Measurements from ENCODE around the gene SLC17A5.
"Not testable (repeated sequence)": the region's sequence is repeated elsewhere in the genome, so short reads cannot be mapped to it uniquely, and the experiment has no call there.

Gene SLC17A5

GRCh38 chr6:73613806-73614536, 39.8 kb downstream of the SLC17A5 start:
- DNase-seq, result no peak

GRCh38 chr6:73612611-73613010, 41.2 kb downstream of the SLC17A5 start:
- DNase-seq, result no peak

GRCh38 chr6:73610444-73611275, 43.1 kb downstream of the SLC17A5 start:
- DNase-seq, result no peak

GRCh38 chr6:73608761-73609160, 45.0 kb downstream of the SLC17A5 start:
- DNase-seq, result no peak

- no peak for DNase-seq
Observed at GRCh38 chr6:73606428-73606827, 47.4 kb downstream of the SLC17A5 start.

GRCh38 chr6:73604461-73604860, 49.3 kb downstream of the SLC17A5 start:
- no peak for DNase-seq

GRCh38 chr6:73604020-73604419, 49.8 kb downstream of the SLC17A5 start:
- no peak for DNase-seq

- no peak for DNase-seq
Observed at GRCh38 chr6:73586416-73586974, 67.3 kb downstream of the SLC17A5 start.

DNA sequence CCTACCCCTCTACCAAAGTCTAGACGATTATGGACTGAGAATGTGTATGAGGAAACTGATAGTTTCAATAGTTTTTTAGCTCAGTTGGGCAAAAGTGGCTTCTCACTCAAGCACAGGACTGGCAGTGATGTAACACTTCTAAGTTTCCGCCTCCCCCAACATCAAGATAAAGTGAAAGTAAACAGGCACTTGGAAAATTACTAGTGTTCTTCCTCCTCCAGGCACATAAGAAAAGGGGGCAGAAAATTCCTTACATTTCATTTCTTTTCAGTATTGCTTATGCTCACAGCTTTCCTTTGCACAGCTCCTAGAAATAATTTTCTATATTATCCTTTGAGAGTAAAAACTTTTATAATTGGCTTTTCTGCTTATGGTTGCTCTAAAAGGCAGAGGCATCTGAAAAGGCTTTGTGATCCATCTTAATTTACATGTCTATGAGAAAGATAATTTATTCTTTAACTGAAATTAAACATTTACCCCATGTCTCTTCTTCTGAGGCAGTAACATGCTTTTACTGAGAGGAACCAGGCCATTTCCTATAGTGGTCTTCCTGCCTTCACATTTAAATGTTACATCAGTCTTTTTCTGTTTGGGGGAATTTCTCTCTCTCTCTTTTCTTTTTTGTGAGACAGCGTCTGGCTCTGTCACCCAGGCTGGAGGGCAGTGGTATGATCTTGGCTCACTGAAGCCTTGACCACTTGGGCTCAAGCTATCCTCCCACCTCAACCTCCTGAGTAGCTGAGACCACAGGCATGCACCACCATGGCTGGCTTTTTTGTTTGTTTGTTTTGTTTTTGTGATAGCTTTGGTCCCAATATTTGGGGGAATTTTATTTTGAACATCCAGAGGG, 68.0 kb downstream of the SLC17A5 start:
- no peak for DNase-seq

DNA sequence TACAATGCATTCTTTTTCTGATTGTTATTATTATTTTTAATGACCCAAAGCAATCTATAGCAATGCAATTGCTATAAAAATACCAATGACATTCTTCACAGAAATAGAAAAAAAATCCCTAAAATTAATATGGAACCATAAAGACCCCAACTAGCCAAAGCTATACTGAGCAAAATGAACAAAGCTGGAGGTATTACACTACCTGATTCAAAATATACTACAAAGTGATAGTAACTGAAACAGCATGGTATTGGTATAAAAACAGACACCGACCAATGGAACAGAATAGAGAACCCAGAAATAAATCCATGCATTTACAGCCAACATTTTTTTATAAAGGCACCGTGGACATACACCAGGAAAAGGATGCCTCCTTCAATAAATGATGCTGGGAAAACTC, 72.5 kb downstream of the SLC17A5 start:
- DNase-seq, result no peak

DNA sequence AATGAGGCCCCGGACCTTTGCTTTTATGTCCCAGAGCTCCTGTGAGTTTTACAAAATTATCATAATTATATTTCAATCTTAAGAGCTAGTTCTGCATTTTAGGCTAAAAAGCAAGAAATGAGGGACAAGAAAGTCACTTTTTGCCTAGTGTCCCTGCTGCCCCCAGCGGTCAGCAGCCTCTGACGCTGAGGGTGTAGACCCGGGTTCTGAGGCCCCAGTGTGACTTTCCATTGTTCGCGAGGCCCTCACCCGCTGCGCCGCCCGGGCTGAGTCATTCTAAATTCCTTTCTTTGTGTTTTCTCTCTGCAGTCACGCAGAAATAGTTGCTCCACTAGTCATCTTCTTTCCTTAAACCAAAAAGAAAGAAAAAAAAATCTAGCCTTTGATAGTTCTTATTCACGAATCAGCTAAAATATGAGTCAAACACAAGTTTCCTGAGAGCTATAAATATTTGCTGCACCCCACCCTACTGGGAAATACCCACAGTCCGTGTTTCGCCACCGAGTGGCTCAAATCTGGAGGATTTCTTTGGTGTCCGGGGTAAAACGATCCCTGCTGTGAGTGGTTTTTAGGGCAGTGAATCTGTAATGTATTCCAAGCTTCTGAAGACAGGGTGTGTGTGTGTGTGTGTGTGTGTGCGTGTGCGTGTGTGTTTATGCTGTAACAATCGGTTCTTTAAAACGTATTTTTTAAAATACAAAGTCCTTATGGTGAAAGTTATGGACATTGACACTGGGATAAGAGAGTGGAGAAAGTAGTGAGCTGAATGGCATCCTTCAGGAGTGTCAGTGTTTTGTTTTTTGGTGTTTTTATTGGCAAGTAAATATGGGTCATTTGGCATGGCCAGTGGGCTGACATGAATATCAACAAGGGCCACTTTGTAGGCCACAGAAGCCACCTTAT, 73.3 kb downstream of the SLC17A5 start:
- no peak for DNase-seq

DNA sequence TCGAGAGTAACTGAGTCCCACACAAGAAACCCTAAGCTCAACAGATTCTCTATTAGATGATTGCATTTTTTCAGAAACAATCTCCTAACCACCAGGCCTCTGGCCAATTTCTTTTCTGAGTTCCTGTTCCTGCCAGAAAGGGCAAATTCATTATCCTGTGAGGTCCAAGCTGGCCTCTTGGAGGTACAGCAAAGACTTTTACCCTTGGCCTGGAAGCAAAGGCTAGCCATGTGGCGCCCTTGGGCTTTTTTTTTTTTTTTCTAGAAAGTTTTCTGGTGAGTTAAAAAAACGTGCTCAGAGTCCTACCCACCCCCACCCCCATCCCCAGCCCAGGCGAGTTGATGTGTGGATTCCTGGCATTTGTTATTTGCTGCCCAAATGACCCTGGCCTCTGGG, 73.9 kb downstream of the SLC17A5 start:
- DNase-seq, result no peak

DNA sequence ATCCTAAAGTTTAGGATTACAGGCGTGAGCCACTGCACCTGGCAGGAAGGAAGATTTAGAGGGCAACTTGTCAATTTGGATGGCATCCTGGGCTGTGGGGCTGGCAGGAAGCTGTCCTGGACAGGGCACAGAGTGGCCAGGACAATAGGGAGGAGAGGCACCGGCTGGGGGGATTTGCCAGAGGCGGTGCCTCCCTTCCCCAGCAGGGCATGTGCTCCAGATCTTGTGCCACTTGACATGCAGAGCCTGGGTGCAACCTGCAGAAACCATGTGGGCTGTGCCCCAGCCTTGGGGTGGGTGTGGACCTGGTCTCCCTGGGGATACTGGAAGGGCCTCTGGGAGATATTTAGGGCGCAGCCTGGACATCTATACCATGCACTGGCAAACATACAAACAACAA, 74.4 kb downstream of the SLC17A5 start:
- DNase-seq, result no peak

GRCh38 chr6:73577676-73578075, 76.1 kb downstream of the SLC17A5 start:
- no peak for DNase-seq

- DNase-seq, result not testable (repeated sequence)
Observed at GRCh38 chr6:73572531-73572930, 81.3 kb downstream of the SLC17A5 start.

- DNase-seq, result not testable (repeated sequence)
Observed at GRCh38 chr6:73571218-73572181, 82.3 kb downstream of the SLC17A5 start.

GRCh38 chr6:73569121-73569520, 84.7 kb downstream of the SLC17A5 start:
- DNase-seq, result no peak

- no peak for DNase-seq
Observed at GRCh38 chr6:73566954-73567591, 86.7 kb downstream of the SLC17A5 start.

DNA sequence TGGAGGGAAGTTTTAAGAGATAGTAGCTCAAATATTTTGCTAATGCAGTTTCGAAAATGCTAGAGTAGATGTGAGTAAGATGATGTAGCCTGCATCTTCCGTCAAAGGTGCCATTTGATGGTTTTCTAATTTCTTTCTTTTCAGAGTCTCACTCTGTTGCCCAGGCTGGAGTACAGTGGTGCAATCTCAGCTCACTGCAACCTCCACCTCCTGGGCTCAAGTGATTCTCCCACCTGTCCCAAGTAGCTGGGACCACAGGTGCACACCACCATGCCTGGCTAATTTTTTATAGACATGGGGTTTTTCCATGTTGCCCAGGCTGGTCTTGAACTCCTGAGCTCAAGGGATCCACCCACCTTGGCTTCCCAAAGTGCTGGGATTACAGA, 87.3 kb downstream of the SLC17A5 start:
- not testable (repeated sequence) for DNase-seq
